Measurements from ENCODE around the gene DENND4A.

- TF ChIP-seq POLR2A (IDR thresholded peaks at IDR 0.05; ENCODE audit: low read depth, low read length) (no peak), RAD21 (IDR thresholded peaks at IDR 0.05; ENCODE audit: low read length) (no peak), CTCF (conservative IDR thresholded peaks at IDR 0.05; ENCODE audit: low read depth, low read length) (no peak)
Observed at GRCh38 chr15:65629548-65629947, 162.5 kb downstream of the DENND4A start.
